Measurements from ENCODE around the gene ELAVL3.
A peak's percentile ranks its signal among the peaks of the same experiment; 100 is the strongest.
"Not testable (repeated sequence)": the region's sequence is repeated elsewhere in the genome, so short reads cannot be mapped to it uniquely, and the experiment has no call there.

ELAVL3 gene

DNA sequence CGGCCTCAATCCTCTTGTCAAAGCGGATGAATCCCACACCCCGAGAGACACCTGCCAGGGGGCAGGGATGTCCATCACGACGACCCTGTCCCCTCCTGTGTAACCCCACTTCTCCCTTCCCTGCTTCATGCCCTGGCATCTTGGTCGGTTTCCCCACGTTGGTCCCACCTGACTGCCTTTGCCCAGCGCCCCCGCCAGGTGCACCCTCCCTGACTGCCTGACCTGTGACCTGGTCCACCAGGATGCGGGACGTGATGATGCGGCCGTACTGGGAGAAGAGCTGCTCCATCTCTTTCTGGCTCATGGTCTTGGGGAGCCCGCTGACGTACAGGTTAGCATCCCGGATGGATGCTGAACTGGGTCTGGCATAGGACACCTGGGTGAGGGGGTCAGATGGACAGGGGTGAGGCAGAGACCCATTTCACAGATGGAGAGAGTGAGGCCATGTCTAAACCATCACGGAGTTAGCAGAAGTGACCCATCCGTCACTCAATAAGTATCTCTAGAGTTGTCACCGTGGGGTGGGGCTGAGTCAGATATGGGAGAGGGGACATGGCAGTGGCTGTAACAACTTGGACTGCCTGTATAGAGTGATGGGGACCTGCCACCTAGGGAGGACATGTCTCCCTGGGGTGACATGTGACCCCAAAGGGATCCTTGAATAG is 22.5 kb downstream of the ELAVL3 start:
- no peak for DNase-seq

DNA sequence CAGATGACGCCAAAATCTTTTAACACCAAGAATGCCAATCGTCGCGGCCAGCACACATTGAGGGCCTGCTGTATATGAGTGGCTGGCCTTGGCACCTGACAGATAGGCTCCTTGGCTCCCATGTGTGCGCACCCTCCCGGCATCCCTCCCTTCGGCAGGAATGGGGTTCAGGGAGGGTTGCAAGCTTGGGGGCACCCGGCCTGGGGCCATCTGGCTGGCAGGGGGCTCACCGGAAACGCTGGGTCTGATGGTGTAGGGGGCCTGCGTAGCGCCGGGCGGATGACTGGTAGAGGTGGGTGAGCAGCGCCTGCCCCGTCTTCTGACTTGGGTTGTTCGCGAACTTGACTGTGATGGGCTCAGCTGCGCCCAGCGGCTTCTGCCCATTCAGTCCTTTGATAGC is 23.0 kb downstream of the ELAVL3 start:
- DNase-seq = no peak

DNA sequence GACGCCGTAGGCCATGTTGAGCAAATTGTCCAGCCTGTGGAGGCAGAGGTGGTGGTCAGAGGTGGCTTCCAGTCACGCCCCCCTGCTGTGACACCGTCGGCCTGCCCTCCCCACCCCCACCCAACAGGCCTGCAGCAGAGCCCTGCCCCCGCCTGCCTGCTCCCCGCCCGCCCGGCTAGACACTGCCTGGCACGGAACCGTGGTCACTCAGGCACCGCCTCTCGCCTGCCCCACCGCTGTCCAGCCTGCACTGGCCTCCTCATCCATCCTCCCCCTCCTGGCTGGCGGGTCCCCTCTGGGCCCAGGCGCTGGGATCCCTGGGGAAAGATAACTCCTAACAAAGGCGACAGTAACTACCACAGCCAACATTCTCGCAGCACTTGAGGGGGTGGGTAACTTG is 23.7 kb downstream of the ELAVL3 start:
- DNase-seq = no peak

- no peak for DNase-seq
These were observed 24.2 kb downstream of the ELAVL3 start for GRCh38 chr19:11456659-11457058.

DNA sequence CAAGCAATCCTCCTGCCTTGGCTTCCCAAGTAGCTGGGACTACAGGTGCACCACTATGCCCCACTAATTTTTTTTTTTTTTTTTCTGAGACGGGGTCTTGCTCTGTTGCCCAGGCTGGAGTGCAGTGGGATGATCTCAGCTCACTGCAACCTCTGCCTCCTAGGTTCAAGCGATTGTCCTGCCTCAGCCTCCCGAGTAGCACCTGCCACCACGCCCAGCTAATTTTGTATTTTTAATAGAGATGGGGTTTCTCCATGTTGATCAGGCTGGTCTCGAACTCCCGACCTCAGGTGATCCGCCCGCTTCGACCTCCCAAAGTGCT is 25.7 kb downstream of the ELAVL3 start:
- DNase-seq = not testable (repeated sequence)

GRCh38 chr19:11453468-11454341 is 27.1 kb downstream of the ELAVL3 start:
- peak; percentile 18 for DNase-seq

GRCh38 chr19:11452620-11453310 is 28.1 kb downstream of the ELAVL3 start:
- no peak for DNase-seq

GRCh38 chr19:11451871-11452619 is 28.8 kb downstream of the ELAVL3 start:
- no peak for DNase-seq

DNA sequence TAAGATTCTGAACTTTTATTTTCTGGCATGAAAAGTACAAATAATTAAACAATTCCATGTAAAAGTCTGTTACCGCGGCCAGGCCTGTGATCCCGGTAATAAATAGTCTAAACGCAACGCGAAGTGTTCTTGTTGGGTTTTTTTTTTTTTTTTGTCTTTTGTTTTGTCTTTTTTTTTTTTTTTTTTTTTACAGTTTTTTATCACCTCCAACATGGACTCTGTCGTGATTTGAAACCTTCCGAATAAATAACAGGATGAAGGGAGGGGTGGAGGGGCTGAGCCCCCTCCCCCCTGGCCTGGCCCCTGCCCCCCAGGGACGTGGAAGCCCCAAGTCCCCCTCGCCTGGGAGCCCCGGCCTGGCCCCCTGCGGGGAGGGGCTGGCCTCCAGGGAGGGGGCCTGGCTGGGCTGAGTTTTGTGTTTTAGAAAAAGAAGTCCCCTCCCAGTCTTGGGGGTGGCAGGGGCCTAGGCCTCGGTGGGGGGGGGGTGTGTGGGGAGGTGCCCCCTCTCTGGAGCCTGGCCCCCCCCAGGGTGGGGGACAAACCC is 29.4 kb downstream of the ELAVL3 start:
- no peak for DNase-seq

DNA sequence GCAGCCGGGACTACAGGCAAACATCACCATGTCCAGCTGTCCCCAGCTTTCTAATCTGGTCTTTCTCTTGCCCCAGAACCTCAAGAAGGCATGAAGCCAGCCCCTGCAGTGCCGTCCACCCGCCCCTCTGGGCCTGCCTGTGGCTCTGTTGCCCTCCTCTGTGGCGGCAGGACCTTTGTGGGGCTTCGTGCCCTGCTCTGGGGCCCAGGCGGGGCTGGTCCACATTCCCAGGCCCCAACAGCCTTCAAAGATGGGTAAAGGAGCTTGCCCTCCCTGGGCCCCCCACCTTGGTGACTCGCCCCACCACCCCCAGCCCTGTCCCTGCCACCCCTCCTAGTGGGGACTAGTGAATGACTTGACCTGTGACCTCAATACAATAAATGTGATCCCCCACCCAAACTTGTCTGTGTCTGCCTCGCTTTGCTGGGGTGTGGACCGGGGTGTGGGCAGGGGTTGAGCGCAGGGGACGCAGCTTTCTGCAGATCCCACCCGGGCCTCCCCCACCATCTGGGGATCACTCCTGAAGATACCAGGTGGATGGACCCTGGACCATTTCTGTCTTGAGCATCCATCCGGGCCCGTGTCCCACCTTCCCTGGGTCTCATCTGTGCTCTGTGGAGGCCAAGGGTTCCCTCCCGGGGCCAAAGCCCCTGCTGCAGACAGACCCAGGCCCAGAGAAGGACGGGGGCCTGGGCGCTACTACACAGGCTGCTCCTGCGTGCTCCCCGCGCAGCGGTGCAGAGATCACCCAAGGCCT is 30.1 kb downstream of the ELAVL3 start:
- no peak for DNase-seq

DNA sequence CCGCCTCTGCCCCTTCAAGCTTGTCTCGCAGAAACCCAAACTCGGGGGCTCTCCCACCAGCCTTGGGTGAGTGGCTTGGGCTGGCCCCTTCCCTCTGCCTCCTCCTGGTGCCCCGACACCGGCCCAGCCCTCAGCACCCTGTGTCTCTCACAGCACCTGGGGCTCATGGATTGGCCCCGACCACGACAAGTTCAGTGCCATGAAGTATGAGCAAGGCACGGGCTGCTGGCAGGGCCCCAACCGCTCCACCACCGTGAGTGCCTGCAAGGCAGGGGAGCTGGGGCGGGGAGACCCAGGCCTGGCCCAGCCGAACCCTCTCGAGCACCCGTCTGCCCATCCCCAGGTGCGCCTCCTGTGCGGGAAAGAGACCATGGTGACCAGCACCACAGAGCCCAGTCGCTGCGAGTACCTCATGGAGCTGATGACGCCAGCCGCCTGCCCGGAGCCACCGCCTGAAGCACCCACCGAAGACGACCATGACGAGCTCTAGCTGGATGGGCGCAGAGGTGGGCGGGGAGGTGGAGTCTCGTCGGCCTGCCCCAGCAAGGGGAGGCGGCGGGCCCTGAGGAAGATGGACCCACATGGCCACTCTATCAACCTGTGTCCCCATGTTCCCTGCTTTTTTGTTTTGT is 31.8 kb downstream of the ELAVL3 start:
- no peak for DNase-seq

GRCh38 chr19:11448410-11448809 is 32.4 kb downstream of the ELAVL3 start:
- DNase-seq = no peak

- no peak for DNase-seq
These were observed 33.2 kb downstream of the ELAVL3 start for GRCh38 chr19:11447347-11448262.

- DNase-seq = peak; percentile 44
These were observed 34.1 kb downstream of the ELAVL3 start for GRCh38 chr19:11446652-11447301.

GRCh38 chr19:11446271-11446651 is 34.6 kb downstream of the ELAVL3 start:
- DNase-seq = no peak

DNA sequence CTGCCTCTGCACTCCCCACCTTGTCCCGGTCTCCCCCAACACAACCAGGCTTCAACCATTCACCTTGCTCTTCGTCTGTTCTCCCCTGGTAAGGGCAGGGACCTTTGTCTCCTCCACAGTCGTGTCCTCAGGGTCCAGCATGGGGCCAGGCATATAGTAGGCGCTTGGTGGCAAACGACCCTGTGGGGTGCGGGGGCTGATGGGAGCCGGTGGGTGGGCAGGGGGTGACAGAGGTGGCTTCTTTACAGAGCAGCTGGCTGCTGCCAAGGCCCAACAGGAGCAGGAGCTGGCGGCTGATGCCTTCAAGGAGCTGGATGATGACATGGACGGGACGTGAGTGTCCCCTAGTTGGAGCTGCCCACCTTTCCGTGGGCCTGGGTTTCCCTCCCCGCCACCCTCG is 35.7 kb downstream of the ELAVL3 start:
- no peak for DNase-seq

GRCh38 chr19:11444059-11444458 is 36.8 kb downstream of the ELAVL3 start:
- DNase-seq = no peak

GRCh38 chr19:11437955-11438354 is 42.9 kb downstream of the ELAVL3 start:
- no peak for DNase-seq

DNA sequence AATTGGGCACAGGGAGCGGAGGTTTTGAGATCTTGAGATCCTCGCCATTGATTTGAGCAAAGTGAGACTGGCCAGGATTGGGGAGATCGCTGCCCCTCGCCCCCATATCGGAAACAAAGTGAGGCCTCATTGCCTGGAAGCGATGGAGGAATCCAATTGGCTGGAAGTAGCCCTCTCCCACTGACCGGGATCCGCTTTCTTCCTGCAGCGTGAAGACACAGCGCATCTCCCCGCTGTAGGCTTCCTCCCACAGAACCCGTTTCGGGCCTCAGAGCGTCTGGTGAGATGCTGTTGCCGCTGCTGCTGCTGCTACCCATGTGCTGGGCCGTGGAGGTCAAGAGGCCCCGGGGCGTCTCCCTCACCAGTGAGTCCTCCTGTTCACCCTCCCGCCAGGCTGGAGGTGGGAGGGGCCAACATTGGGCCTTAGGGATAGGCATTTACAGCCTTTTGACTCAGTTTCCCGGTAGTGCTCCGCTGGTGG is 45.0 kb downstream of the ELAVL3 start:
- DNase-seq = peak; percentile 38
